H9 (cell line): Measurements from ENCODE around the gene FCRL5. TPM values are rescaled to one million over a fixed set of nuclear protein-coding genes. Genes with fewer than 3 reads are reported as not detected.

Experiments
- DNase-seq: peaks from one replicate; pipeline ENCODE4 v3.0.0-alpha.2; 2017
- H2AFZ ChIP-seq: one replicate; pipeline ENCODE4 v1.6.1; 2013; ENCODE audit warnings: mild to moderate bottlenecking, low read length, control low read depth, moderate library complexity
- H2AK5ac ChIP-seq: 2 replicates; pipeline ENCODE4 v1.6.1; 2013; ENCODE audit warnings: low read length, control low read depth, mixed read lengths; ENCODE audit not compliant: insufficient read length
- H2BK120ac ChIP-seq: one replicate; pipeline ENCODE4 v1.6.1; 2013; ENCODE audit warnings: low read depth, mild to moderate bottlenecking, low read length, control low read depth, inconsistent platforms; ENCODE audit not compliant: poor library complexity, severe bottlenecking
- H2BK12ac ChIP-seq: 2 replicates; pipeline ENCODE4 v1.6.1; 2013; ENCODE audit warnings: low read length, control low read depth, mixed read lengths, low read depth; ENCODE audit not compliant: insufficient read length
- H2BK15ac ChIP-seq: 2 replicates; pipeline ENCODE4 v1.6.1; 2013; ENCODE audit warnings: low read depth, low read length, control low read depth
- H2BK20ac ChIP-seq: one replicate; pipeline ENCODE4 v1.6.1; 2013; ENCODE audit warnings: low read depth, mild to moderate bottlenecking, low read length, control low read depth, inconsistent platforms; ENCODE audit not compliant: poor library complexity, severe bottlenecking
- H2BK5ac ChIP-seq: 2 replicates; pipeline ENCODE4 v1.6.1; 2013; ENCODE audit warnings: low read length, control low read depth, mixed read lengths; ENCODE audit not compliant: insufficient read length
- H3K14ac ChIP-seq: 2 replicates; pipeline ENCODE4 v1.6.1; 2013; ENCODE audit warnings: low read length, control low read depth; ENCODE audit not compliant: insufficient read depth
- H3K18ac ChIP-seq: 2 replicates; pipeline ENCODE4 v1.6.1; 2013; ENCODE audit warnings: low read depth, mild to moderate bottlenecking, mixed read lengths, low read length, control low read depth; ENCODE audit not compliant: insufficient read length
- H3K23ac ChIP-seq: 2 replicates; pipeline ENCODE4 v1.6.1; 2013; ENCODE audit warnings: low read length, control low read depth, mixed read lengths, low read depth; ENCODE audit not compliant: insufficient read length
- H3K23me2 ChIP-seq: 2 replicates; pipeline ENCODE4 v1.6.1; 2013; ENCODE audit warnings: low read depth, mild to moderate bottlenecking, mixed read lengths, low read length, control low read depth; ENCODE audit not compliant: insufficient read length, poor library complexity, severe bottlenecking
- H3K27ac ChIP-seq: 2 replicates; pipeline ENCODE4 v1.5.1; 2013; ENCODE audit warnings: low read length, control low read depth, mixed read lengths, low read depth; ENCODE audit not compliant: insufficient read length
- H3K27me3 ChIP-seq: 2 replicates; pipeline ENCODE4 v1.6.1; 2013; ENCODE audit warnings: low read length, control low read depth, inconsistent platforms; ENCODE audit not compliant: insufficient read depth
- H3K4ac ChIP-seq: 2 replicates; pipeline ENCODE4 v1.6.1; 2013; ENCODE audit warnings: low read depth, mild to moderate bottlenecking, control low read depth, inconsistent platforms, low read length, moderate library complexity
- H3K4me1 ChIP-seq: 2 replicates; pipeline ENCODE4 v1.6.1; 2013; ENCODE audit warnings: low read length, control low read depth, inconsistent platforms; ENCODE audit not compliant: insufficient read depth
- H3K4me2 ChIP-seq: 2 replicates; pipeline ENCODE4 v1.6.1; 2013; ENCODE audit warnings: low read length, control low read depth, mixed read lengths; ENCODE audit not compliant: insufficient read length, insufficient read depth
- H3K56ac ChIP-seq: 2 replicates; pipeline ENCODE4 v1.6.1; 2013; ENCODE audit warnings: low read depth, mild to moderate bottlenecking, mixed read lengths, low read length, control low read depth; ENCODE audit not compliant: insufficient read length
- H3K79me1 ChIP-seq: 2 replicates; pipeline ENCODE4 v1.6.1; 2013; ENCODE audit warnings: low read depth, mild to moderate bottlenecking, moderate library complexity, low read length, control low read depth, inconsistent platforms; ENCODE audit not compliant: insufficient read depth, poor library complexity, severe bottlenecking
- H3K79me2 ChIP-seq: 2 replicates; pipeline ENCODE4 v1.6.1; 2013; ENCODE audit warnings: low read length, control low read depth, inconsistent platforms; ENCODE audit not compliant: insufficient read depth
- H3K9ac ChIP-seq: 2 replicates; pipeline ENCODE4 v1.6.1; 2013; ENCODE audit warnings: low read length, control low read depth, mixed read lengths; ENCODE audit not compliant: insufficient read length; ENCODE audit errors: extremely low read depth
- H3K9me3 ChIP-seq: one replicate; pipeline ENCODE4 v1.6.1; 2013; ENCODE audit warnings: low read depth, low read length, inconsistent platforms; ENCODE audit not compliant: control insufficient read depth
- H3T11ph ChIP-seq: one replicate; pipeline ENCODE4 v1.6.1; 2013; ENCODE audit warnings: mild to moderate bottlenecking, low read length, control low read depth, inconsistent platforms
- H4K20me1 ChIP-seq: one replicate; pipeline ENCODE4 v1.6.1; 2013; ENCODE audit not compliant: control insufficient read depth, insufficient read length, insufficient read depth
- H4K5ac ChIP-seq: 2 replicates; pipeline ENCODE4 v1.6.1; 2013; ENCODE audit warnings: low read depth, mild to moderate bottlenecking, mixed read lengths, low read length, control low read depth; ENCODE audit not compliant: insufficient read length
- H4K8ac ChIP-seq: replicated peaks from 2 replicates; pipeline ENCODE4 v1.6.1; 2013; ENCODE audit warnings: low read length, control low read depth, mixed read lengths, low read depth; ENCODE audit not compliant: insufficient read length
- H4K91ac ChIP-seq: 2 replicates; pipeline ENCODE4 v1.6.1; 2013; ENCODE audit warnings: low read depth, mild to moderate bottlenecking, moderate library complexity, mixed read lengths, low read length, control low read depth; ENCODE audit not compliant: insufficient read length
- H3K27ac Mint-ChIP-seq, 3 experiments: 2 replicates in 2 of 3; 3 replicates in 1 of 3; pipeline ENCODE4 v1.8.0; 2020 to 2021; ENCODE audit warnings: mixed read lengths in 3 of 3, mild to moderate bottlenecking in 1 of 3, moderate library complexity in 1 of 3
- H3K27me3 Mint-ChIP-seq: 2 replicates; pipeline ENCODE4 v1.8.0; 2021; ENCODE audit warnings: low read depth, mild to moderate bottlenecking, moderate library complexity, mixed read lengths
- H3K36me3 Mint-ChIP-seq, 3 experiments: 2 replicates in 2 of 3; 3 replicates in 1 of 3; pipeline ENCODE4 v1.8.0; 2020 to 2021; ENCODE audit warnings: low read depth in 3 of 3, mixed read lengths in 3 of 3; ENCODE audit not compliant: insufficient read depth in 1 of 3
- H3K4me1 Mint-ChIP-seq, 2 experiments: 2 replicates each; pipeline ENCODE4 v1.8.0; 2020; ENCODE audit warnings: mixed read lengths in 2 of 2
- H3K4me3 Mint-ChIP-seq, 2 experiments: 2 replicates in 1 of 2; 3 replicates in 1 of 2; pipeline ENCODE4 v1.8.0; 2020 to 2021; ENCODE audit warnings: mild to moderate bottlenecking in 2 of 2, mixed read lengths in 2 of 2, moderate library complexity in 1 of 2
- H3K9me3 Mint-ChIP-seq, 2 experiments: 2 replicates in 1 of 2; 3 replicates in 1 of 2; pipeline ENCODE4 v1.8.0; 2020; ENCODE audit warnings: mild to moderate bottlenecking in 2 of 2, mixed read lengths in 2 of 2, moderate library complexity in 1 of 2
- CTCF ChIP-seq: fragments of 200-600 bp; sonication (generic); conservative IDR thresholded peaks from 3 replicates; pipeline ENCODE4 v1.8.0; 2021; ENCODE audit warnings: antibody characterized with exemption, mild to moderate bottlenecking
- WGBS: extraction: QIAGEN DNeasy Blood & Tissue Kit; methylation state at CpG from one replicate; pipeline ENCODE4 v1.1.7; 2013; ENCODE audit warnings: missing lambda C conversion rate, low lambda C conversion rate, mixed read lengths; ENCODE audit not compliant: insufficient read length; ENCODE audit errors: extremely low coverage; 5-methylcytosine and 5-hydroxymethylcytosine counted together
- long read RNA-seq: library from polyadenylated mRNA; unstranded; transcript quantifications from one replicate; pipeline ENCODE4 v2.0.0, GENCODE V29; 2020
- total RNA-seq: library from RNA; stranded (reverse); gene quantifications from 2 replicates; pipeline ENCODE4 v1.2.1, GENCODE V29; 2021

The FCRL5 gene
- total RNA-seq, result 0.98 and 1.1 TPM in 2 replicates
- long read RNA-seq, partial matches to known transcripts, result 3 of 10 reads
- long read RNA-seq, other reads (novel, unspliced or antisense), result 7 of 10 reads

- Histone ChIP-seq H3K27me3 (no peaks in the 10 kb centered on the region), H3T11ph (no peak within 1 kb of the TSS), H2AK5ac (no peak within 1 kb of the TSS), H4K5ac (no peak within 1 kb of the TSS), H2BK120ac (no peak within 1 kb of the TSS), H2BK5ac (no peak within 1 kb of the TSS), H4K91ac (no peak within 1 kb of the TSS), H3K56ac (no peak within 1 kb of the TSS), H3K14ac (no peak within 1 kb of the TSS), H3K27ac (no peak within 1 kb of the TSS), H3K18ac (no peak within 1 kb of the TSS), H3K79me1 (no peaks in the 10 kb centered on the region), H3K4ac (no peak within 1 kb of the TSS), H3K4me1 (no peaks in the 10 kb centered on the region; the same call in 1 of the 2 replicates), H3K4me2 (no peak within 1 kb of the TSS), H2BK20ac (peak within 1 kb of the TSS; percentile 75), H3K23ac (no peak within 1 kb of the TSS), H4K8ac (no peak within 1 kb of the TSS), H3K9me3 (no peaks in the 10 kb centered on the region), H2BK12ac (no peak within 1 kb of the TSS), H3K23me2 (no peaks in the 10 kb centered on the region), H3K79me2 (no peaks in the 10 kb centered on the region), H3K9ac (no peak within 1 kb of the TSS), H4K20me1 (no peaks in the 10 kb centered on the region), H2BK15ac (no peak within 1 kb of the TSS), H2AFZ (peak within 1 kb of the TSS; percentile 22)
- H3K9me3 Mint-ChIP-seq, result no peaks in the 10 kb centered on the region
- no peaks in the 10 kb centered on the region for H3K36me3 Mint-ChIP-seq
- no peaks in the 10 kb centered on the region for H3K27me3 Mint-ChIP-seq
- DNase-seq, result no peak
- no peaks in the 10 kb centered on the region for H3K4me1 Mint-ChIP-seq
- TF ChIP-seq CTCF, result no peak
- peak within 1 kb of the TSS in 1 of 3 experiments; percentile 25; a peak in 1 of 7 replicates for H3K27ac Mint-ChIP-seq
- no CpG with 5 or more reads among the region's 10 CpGs for WGBS
- H3K4me3 Mint-ChIP-seq, result no peak within 1 kb of the TSS
These were observed at the start of gene FCRL5 for GRCh38 chr1:157551694-157552693. Gene FCRL5, minus strand, starts transcription at chr1:157552515. Its CDS starts 153 bp downstream, at chr1:157552362.
